GM21447 (cell line): ENCODE data around the gene UGT1A6.

Experiments used
- ATAC-seq: cut with Tn5 transposase; IDR thresholded peaks from one replicate; pipeline ENCODE4 v1.9.1; 2021; ENCODE audit not compliant: unreplicated experiment

Gene UGT1A6

GRCh38 chr2:233817361-233817911, 124.7 kb downstream of the UGT1A6 start:
- no peak for ATAC-seq

- ATAC-seq: no peak
Observed at GRCh38 chr2:233817995-233818638, 125.4 kb downstream of the UGT1A6 start.

- no peak for ATAC-seq
Observed at GRCh38 chr2:233818639-233819621, 126.2 kb downstream of the UGT1A6 start.

GRCh38 chr2:233819884-233820773, 127.4 kb downstream of the UGT1A6 start:
- no peak for ATAC-seq

- ATAC-seq: no peak
Observed at GRCh38 chr2:233820774-233821105, 128.1 kb downstream of the UGT1A6 start.

GRCh38 chr2:233821196-233821595, 128.5 kb downstream of the UGT1A6 start:
- no peak for ATAC-seq

GRCh38 chr2:233821709-233822100, 129.0 kb downstream of the UGT1A6 start:
- ATAC-seq: no peak

- no peak for ATAC-seq
Observed at GRCh38 chr2:233822101-233822771, 129.5 kb downstream of the UGT1A6 start.
